ENCODE results near the gene PACS2. TPM values are rescaled to one million over a fixed set of nuclear protein-coding genes. Genes with fewer than 3 reads are reported as not detected.
"Not testable (repeated sequence)": the region's sequence is repeated elsewhere in the genome, so short reads cannot be mapped to it uniquely, and the experiment has no call there.

PACS2 gene
- total RNA-seq, 1 experiment from 2014 or later, result 72.5 TPM

- no peak overlapping the region for H2BK20ac ChIP-seq (ENCODE audit: low read depth, low read length, poor library complexity, severe bottlenecking)
- Mint-ChIP-seq H3K9me3 (no peaks in the 10 kb centered on the region), H3K4me1 (no peaks in the 10 kb centered on the region), H3K27ac (peak overlapping the region in 2 of 3 experiments; percentile 2 to 35; a peak in 3 of 7 replicates), H3K4me3 (no peak overlapping the region), H3K36me3 (ENCODE audit: insufficient read depth in 1 of 3, low read depth in 3 of 3) (peaks cover 0 to 3% (median 0%) of the 10 kb centered on the region in 3 experiments; a peak in 1 of 7 replicates), H3K27me3 (ENCODE audit: low read depth) (no peaks in the 10 kb centered on the region)
- H3K79me2 ChIP-seq (ENCODE audit: insufficient read depth, low read length), result peaks cover 3% of the 10 kb centered on the region; the same call in 1 of the 2 replicates
- no peaks in the 10 kb centered on the region for H3K4me1 ChIP-seq (ENCODE audit: insufficient read depth, low read length)
- no peak overlapping the region for H4K8ac ChIP-seq (replicated peaks; ENCODE audit: insufficient read length, low read depth, low read length)
- H3K27ac ChIP-seq (ENCODE audit: insufficient read length, low read depth, low read length), result no peak overlapping the region
- no peak overlapping the region for H2AK5ac ChIP-seq (ENCODE audit: insufficient read length, low read length)
- no peak overlapping the region for H2BK12ac ChIP-seq (ENCODE audit: insufficient read length, low read depth, low read length)
- no peak overlapping the region for H4K5ac ChIP-seq (ENCODE audit: insufficient read length, low read depth, low read length)
- no peak overlapping the region for H2BK120ac ChIP-seq (ENCODE audit: low read depth, low read length, poor library complexity, severe bottlenecking)
- H4K91ac ChIP-seq (ENCODE audit: insufficient read length, low read depth, low read length), result no peak overlapping the region
- H4K20me1 ChIP-seq (ENCODE audit: control insufficient read depth, insufficient read depth, insufficient read length), result no peaks in the 10 kb centered on the region
- H3K56ac ChIP-seq (ENCODE audit: insufficient read length, low read depth, low read length), result no peak overlapping the region
- no peak overlapping the region for H3K14ac ChIP-seq (ENCODE audit: insufficient read depth, low read length)
- WGBS (ENCODE audit: extremely low coverage, insufficient read length, low lambda C conversion rate), result no CpG with 5 or more reads among the region's 15 CpGs
- no peaks in the 10 kb centered on the region for H3K23me2 ChIP-seq (ENCODE audit: insufficient read length, low read depth, low read length, poor library complexity, severe bottlenecking)
- H2AFZ ChIP-seq (ENCODE audit: low read length), result no peak overlapping the region
- TF ChIP-seq CTCF (conservative IDR thresholded peaks at IDR 0.05), result no peak
- no peak overlapping the region for H3K4ac ChIP-seq (ENCODE audit: low read depth, low read length)
- H3T11ph ChIP-seq (ENCODE audit: low read length), result no peak overlapping the region
- no peak overlapping the region for H2BK5ac ChIP-seq (ENCODE audit: insufficient read length, low read length)
- H3K27me3 ChIP-seq (ENCODE audit: insufficient read depth, low read length), result no peaks in the 10 kb centered on the region
- H3K9me3 ChIP-seq (ENCODE audit: control insufficient read depth, low read depth, low read length), result no peaks in the 10 kb centered on the region
- no peaks in the 10 kb centered on the region for H3K79me1 ChIP-seq (ENCODE audit: insufficient read depth, low read depth, low read length, poor library complexity, severe bottlenecking)
- H3K9ac ChIP-seq (ENCODE audit: extremely low read depth, insufficient read length, low read length), result no peak overlapping the region
- no peak overlapping the region for H3K18ac ChIP-seq (ENCODE audit: insufficient read length, low read depth, low read length)
- H3K4me2 ChIP-seq (ENCODE audit: insufficient read depth, insufficient read length, low read length), result no peak overlapping the region
- no peak for DNase-seq
- no peak overlapping the region for H3K23ac ChIP-seq (ENCODE audit: insufficient read length, low read depth, low read length)
- H2BK15ac ChIP-seq (ENCODE audit: low read depth, low read length), result no peak overlapping the region
Observed at GRCh38 chr14:105294142-105294597, 20.4 kb upstream of the PACS2 start.

GRCh38 chr14:105297311-105297710 lies 17.2 kb upstream of the PACS2 start:
- no CpG with 5 or more reads among the region's 11 CpGs for WGBS (ENCODE audit: extremely low coverage, insufficient read length, low lambda C conversion rate)
- not testable (repeated sequence) for H3K14ac ChIP-seq (ENCODE audit: insufficient read depth, low read length); H3K18ac ChIP-seq (ENCODE audit: insufficient read length, low read depth, low read length); H3K27ac ChIP-seq (ENCODE audit: insufficient read length, low read depth, low read length); H3K4me1 ChIP-seq (ENCODE audit: insufficient read depth, low read length); H3K56ac ChIP-seq (ENCODE audit: insufficient read length, low read depth, low read length); H4K8ac ChIP-seq (replicated peaks; ENCODE audit: insufficient read length, low read depth, low read length); H3T11ph ChIP-seq (ENCODE audit: low read length); H4K5ac ChIP-seq (ENCODE audit: insufficient read length, low read depth, low read length); H3K23me2 ChIP-seq (ENCODE audit: insufficient read length, low read depth, low read length, poor library complexity, severe bottlenecking); H3K4me2 ChIP-seq (ENCODE audit: insufficient read depth, insufficient read length, low read length); H2BK5ac ChIP-seq (ENCODE audit: insufficient read length, low read length); H3K4ac ChIP-seq (ENCODE audit: low read depth, low read length); H2AK5ac ChIP-seq (ENCODE audit: insufficient read length, low read length); H2BK120ac ChIP-seq (ENCODE audit: low read depth, low read length, poor library complexity, severe bottlenecking); H2BK15ac ChIP-seq (ENCODE audit: low read depth, low read length); H4K20me1 ChIP-seq (ENCODE audit: control insufficient read depth, insufficient read depth, insufficient read length); H3K23ac ChIP-seq (ENCODE audit: insufficient read length, low read depth, low read length); H3K79me1 ChIP-seq (ENCODE audit: insufficient read depth, low read depth, low read length, poor library complexity, severe bottlenecking); H3K27me3 ChIP-seq (ENCODE audit: insufficient read depth, low read length); H3K79me2 ChIP-seq (ENCODE audit: insufficient read depth, low read length); H3K9me3 ChIP-seq (ENCODE audit: control insufficient read depth, low read depth, low read length); H4K91ac ChIP-seq (ENCODE audit: insufficient read length, low read depth, low read length); H3K9me3 Mint-ChIP-seq; H2BK12ac ChIP-seq (ENCODE audit: insufficient read length, low read depth, low read length); H2AFZ ChIP-seq (ENCODE audit: low read length); H2BK20ac ChIP-seq (ENCODE audit: low read depth, low read length, poor library complexity, severe bottlenecking); H3K27me3 Mint-ChIP-seq (ENCODE audit: low read depth); H3K36me3 Mint-ChIP-seq (ENCODE audit: insufficient read depth in 1 of 3, low read depth in 3 of 3); H3K4me3 Mint-ChIP-seq; H3K27ac Mint-ChIP-seq; H3K9ac ChIP-seq (ENCODE audit: extremely low read depth, insufficient read length, low read length); H3K4me1 Mint-ChIP-seq; DNase-seq
